DMS79 treated with DMSO at 0.1 percent for 48 hours (cell line): Measurements from ENCODE around the gene C1orf116.

Source experiments
- DNase-seq: peaks from one replicate; lab custom pipeline; 2025; lab: John Stamatoyannopoulos, UW

C1orf116 gene

DNA sequence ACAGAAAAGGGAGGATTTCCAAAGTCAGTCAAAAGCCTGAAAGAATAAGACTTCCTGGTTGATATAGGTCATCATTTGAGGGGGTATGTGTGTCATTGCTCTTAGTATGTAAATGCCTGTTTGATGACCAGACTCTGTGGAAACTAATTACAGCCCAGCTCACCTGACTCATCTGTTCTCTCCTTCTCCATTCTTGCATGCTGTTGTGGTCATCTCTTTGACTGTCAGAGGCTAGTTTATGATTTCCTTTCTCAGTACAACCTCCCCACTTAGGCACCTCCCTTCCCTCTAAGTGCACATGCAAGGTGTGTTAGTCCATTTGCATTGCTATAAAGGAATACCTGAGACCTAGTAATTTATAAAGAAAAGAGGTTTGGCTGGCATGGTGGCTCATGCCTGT, 2.4 kb upstream of the C1orf116 start:
- DNase-seq: no peak

DNA sequence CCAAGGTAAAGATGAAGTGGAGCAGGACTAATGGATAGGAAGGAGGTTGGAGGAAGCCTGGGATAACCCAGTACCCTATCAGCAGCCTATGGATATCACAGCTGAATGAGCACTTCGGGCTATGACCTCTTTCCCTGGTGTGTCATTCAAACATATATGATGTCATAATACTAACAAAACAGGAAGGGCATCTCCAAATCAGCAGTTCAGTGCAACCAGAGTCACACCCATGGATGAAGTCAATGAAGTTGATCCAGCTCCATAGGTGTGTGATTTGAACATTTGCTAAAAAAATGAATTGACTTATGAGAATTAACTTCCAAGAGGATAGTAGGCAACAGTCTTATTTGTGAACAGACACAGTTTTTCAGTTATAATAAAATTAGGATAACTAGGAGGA, 1.7 kb upstream of the C1orf116 start:
- DNase-seq: no peak

DNA sequence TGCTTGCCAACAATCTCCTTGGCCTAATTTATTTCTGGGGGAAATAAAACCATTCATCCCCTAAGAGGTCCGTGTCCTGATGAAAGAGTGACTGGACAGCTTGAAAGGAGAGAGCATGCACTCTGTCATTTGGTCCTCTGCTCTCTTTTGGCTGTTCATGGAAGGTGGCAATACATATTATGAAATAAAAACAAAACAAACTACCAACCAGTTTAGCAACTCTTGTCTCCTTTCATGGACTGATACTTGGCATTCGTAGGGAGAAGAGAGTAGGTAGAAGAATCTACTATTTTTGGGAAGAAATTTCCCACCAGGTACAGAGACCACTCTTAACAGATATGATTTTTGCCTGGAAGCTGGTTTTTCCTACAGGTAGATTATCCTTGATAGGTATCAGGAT, 746 bp upstream of the C1orf116 start:
- DNase-seq: no peak

DNA sequence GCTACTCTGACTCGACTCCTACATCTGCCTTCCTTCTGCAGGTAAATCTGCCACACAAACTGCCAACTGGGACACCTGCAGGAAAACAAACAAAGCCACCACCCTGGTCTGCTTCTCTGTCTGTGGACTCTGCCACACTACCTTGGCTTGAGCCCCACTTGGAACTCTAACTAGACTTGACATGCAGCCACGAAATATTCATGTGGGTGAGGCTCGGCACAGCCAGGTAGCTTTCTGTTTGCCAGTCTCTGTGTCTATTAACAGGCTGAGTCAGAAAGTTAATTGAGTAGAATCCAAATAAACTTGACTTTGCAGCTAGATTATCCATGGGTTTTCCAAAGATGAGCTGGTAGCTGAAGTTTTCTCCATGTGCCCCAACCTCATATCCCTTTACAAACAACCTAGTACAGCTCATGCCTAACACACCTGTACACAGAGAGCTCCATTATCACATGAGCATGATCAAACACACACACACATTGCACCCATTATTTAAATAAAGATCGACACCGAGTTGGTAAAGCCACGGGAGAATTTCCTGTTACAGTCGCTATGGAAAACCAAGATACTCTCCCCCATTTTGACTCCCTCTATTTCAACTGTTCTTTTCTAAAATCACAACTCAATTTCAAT, 808 bp downstream of the C1orf116 start:
- no peak for DNase-seq

DNA sequence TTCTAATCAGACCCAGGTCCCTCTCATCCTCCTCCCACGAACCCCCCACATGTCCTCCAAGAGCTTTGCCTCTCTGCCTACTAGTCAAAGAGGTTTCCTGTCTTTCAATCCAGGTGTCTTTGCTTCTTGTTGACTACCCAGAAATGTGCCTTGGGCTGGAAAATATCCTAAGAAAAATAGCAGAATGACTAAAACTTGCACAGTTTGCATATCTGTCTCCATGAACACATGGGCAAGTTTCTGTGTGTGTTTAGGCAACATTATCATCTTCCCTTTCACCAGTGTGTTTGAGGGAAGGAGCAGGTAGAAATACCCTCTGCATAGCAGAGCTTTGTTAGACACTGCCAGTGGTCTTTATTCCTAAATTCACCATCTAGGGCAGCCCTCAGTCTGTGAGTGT, 1.5 kb downstream of the C1orf116 start:
- no peak for DNase-seq

DNA sequence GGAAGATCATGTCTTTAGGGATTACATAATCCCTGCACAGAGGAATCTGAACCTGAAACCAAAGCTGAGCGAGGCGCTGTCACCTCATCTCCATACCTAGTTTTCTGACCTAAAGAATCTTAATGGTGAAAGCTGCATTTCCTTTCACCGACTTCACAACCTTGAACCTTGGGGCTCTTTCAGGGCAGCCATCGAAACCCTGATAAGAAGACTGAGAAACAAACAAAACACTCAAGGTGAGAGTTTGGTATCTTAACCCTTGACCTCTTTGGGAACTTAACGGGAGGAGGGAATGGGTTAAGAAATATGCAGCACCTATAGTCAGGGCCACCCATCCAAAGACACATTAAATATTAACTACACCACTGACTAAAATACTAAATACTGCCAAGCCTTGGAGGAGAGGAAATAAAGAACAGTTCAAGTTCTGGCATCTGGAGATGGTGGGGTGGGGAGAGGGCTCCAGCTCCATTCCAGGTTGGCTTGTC, 2.0 kb downstream of the C1orf116 start:
- no peak for DNase-seq

DNA sequence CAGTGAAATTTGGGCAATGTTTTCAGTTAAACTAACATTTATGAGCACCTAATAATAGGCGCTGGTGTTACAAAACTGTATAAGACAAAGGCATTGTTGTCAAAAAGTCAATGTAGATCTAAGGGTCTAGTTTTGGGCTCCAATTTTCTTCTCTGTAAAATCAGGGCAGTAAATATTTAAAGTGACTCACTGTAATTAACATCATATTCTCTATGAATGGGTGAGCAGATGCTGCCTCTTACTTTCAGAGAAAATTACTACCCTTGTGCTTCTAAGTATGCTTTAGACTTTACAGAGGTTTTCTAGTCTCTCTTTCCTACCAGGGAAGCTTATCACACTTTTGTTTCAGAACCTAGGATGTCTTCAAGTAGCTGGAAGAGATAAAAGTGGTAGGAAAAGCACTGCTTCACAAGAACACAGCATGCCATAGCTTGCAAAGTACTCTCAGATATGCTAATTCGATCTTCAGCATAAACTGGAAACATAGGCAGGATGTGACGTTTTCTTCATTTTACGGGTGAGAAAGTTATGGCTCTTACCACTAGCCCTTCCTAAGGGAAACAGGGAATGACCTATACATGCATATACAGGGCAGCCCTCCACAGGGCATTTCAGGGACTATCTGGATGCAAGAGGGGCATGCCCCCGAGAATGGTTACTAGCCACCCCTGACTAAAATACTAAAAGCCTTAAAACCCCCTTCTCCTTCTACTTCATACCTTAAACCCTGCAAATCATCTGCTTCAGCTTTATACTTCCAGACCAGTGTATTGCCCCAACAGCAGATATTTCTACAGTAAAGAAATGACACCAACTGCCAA, 2.6 kb downstream of the C1orf116 start:
- DNase-seq: peak; percentile 9

DNA sequence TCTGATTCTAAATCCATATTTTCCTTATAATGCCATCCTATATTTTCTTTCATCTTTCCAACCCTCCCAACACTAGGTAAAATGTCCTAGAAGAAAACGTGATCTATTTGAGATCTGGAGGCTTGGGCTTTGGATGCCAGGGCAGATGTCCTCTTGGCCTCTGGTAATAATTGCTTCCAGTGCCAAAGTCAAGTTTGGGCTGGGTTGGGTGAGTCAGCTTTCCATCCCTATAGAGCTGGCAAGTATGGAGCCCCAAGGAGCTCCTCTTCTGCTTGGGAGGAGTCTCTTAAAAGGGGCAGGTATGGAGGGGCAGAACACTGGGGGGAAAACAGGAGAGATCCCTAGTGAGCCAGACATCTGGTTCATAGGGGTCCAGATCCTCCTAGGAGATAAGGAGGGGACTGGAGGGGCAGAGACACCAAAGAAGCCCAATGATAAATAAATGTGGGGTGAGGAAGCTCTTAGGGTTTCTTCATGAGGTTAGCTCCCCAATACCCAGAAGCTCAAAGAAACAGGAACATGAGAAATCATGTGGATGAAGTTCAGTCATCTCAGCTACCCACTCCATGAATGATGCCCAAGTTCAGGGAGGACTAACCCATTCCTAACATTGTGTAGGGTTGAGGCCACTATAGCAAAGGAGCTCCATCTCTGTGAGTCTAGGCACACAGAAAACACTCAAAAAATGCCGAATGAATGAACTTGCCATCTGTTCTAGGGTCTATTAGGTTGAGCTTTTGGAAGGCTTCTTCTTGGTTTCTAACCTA, 3.5 kb downstream of the C1orf116 start:
- no peak for DNase-seq

DNA sequence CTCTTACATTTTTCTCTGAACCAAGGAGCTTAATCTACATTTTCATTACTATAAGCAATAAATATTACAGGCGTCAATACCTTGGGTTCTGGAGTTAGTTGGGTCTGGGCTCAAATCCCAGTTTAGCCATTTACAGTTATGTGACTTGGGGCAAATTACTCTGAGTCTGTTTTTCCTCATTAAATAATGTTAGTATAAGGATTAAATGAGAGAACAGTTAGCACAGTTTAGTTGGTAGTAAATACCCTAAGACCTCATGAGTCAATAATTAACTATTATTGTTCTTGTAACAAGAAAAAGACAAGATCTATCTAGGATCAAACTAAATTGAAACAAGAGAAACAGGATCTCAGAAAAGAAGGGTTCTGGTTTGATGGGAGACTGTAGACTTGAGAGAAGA, 4.6 kb downstream of the C1orf116 start:
- no peak for DNase-seq

DNA sequence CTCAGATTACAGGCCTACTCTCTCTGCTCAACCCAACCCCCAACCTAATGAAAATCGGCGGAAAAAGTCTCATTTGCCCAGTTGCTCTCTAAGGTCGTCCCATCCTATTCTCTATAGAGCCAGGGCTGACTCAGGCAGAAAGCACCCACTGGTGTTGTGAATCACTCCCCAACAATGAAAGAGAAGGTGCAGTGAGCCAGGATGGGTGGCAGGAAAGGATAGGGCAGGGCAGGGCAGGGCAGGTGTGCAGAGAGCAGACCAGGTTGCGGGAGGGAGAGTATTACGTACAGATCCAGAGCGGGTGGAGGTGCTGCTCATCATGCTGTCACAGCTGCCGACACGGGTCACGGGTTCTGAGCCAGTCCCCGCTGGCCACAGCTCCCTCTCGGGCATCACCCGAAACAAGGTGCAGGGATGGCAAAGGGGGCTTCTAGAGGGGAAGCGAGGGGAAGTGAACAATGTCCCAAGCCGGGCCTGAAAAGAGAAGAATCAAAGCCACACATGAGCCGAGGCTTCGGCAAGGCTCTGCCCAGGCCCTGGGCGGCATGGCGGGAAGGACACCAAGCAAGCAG, 5.3 kb downstream of the C1orf116 start:
- DNase-seq: no peak

DNA sequence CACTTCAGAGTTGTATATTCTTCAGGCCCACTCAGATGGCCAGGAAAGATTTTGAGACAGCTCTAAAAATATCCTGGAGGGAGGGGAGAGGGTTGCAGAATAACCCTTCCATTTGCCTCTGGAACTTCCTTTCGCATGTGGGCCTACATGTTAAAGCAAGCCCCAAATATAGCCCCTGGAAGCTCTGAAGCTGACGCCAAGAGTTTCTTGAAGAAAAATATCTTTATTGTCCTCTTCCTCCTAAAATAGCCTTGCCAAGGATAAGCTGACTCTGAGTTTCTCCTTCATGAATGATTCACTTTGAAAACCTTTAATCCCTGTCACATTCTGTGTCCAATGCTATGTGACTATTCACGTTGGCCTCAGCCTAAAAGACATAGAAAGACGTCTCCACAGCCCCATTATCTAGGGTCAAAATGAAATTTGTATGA, 6.4 kb downstream of the C1orf116 start:
- DNase-seq: no peak

DNA sequence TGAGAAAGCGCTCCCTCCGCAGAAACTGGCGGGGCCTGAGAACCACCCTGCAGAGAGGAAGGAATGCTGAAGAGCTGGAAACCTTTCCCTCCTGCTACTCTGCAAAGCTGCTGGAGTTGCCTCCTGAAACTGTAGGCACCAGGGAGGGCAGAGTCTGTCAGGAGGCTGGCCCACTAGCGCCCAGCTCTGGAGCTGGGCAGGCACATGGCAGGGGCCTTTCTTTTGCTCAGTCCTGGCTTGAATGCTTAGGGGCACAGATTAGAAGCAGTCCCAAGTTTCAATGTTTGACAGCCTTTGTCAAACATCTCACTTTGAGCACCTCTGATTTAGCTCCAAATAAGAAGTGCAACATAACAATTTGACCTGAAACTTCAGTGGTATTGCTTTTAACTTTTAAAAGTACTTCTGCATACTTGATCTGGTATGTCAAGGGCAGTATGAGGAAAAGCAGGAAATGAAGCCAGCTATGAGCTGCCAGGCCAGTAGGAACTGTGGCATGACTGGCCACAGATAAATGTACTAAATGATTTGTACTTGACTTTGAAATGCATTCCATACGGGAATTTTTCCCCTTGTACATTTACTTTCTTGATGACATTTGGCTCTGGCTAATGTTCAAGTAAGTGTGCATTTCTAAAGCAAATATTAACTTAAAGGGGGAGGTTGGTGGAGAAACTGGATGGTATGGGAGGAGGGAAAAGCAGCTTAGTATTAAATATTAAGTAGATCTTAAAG, 7.2 kb downstream of the C1orf116 start:
- peak; percentile 13 for DNase-seq

DNA sequence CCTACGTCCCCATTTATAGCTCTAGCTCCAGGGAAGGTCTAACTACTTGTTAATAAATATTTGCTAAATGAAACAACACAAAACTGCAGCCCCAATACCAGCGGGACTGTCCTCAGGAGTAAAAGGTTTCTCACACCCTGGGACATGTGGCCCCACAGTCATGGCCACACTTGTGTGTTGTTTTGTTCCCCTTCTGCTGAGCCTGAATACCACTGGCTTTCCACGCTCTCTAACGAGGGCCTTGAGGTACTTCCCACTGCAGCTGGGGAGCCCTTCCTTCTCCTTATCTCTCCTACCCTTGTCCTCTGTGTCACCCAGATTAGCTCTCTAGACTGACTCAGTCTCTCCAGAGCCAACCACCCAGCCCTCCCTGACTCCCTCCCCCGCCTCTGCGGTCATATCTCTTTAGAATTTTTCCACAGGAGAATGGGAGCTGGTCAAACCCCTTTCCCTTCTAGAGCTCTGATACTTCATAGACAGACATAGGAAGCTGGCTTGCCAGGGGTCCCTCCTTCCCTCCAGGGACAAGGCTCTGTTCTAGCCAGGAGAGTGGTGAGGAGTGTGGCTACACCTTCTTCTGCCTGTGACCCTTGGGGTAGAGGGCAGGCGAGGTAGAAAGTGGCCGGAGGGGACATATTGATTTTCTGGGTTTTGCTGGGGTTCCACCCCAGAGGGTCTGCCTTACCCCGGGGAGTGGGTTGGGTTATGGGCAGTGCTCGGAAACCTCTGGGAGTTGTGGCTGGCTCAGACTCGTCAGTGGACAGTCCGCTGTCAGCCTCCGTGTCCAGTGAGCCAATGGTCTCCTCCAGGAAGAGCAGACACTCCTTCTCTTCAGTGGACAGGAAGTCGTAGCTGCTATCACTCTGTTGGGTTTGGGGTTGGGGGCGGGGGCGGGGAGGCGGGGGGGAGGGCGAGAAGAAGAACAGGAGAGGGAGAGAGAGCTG, 8.1 kb downstream of the C1orf116 start:
- no peak for DNase-seq

DNA sequence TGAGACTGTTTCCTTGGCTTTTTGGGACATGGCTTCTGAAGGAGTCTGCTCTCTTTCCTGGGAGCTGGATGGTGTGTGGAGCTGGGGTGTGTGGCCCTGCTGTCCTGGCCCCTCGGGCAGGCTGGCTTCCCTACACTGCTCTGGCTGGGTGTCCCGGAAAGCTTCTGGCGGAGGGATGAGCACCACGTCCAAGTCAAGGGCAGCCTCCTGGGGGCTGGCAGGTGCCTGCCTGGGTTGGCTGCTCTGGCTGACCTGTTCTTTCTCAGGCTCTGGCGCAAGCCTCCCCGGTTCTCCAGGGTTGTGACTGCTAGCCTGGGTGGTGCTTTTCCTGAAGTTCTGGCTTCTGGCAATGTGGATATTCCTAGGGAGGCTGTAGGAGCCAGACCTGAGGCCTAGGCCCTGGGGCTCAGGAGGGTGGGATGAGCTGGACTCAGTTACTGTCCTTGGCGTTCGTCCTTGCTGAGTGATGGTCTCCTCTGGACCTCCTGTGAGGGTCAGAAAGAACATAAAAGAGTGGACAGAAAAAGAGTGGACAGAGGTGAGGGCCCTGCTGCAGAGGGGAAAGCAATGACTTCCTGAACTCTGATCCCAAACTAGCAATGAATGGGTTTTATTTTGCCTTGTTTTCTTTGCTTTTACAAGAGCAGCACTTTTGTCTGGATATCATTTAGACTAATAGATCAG, 9.4 kb downstream of the C1orf116 start:
- DNase-seq: no peak

DNA sequence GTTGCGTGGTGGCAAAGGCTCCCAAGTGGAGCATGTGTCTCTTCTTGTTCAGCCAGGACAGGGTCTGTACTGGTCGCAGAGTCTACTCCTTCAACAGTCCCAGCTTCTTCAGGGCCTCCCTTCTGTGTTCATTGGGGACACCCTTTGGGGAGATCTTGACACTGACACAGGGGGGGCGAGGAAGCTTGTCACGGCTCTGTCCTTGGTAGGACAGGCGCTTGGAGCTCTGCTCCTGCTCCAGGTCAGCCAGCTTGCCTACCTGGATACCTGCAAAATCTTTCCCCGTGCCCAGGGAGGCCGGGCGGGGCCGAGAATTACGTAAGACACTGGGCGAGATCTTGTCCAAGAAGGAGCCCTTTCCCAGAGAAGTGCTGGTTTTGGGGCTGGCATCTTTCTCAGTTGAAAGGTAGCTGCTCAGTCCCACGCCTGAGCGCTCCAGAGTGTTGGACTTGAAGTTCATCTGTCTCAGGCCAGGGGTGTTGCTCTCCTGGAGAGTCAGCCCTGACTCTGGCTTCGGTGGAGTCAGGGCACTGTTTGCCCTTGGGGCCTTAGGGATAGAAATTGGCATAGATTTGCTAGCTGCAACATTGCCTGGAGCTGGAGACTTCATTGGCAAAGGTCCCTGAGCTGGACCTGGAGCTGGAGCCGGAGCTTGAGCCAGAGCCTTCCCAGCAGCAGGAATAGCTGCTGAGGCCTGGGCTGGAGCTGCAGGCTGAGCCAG, 10.5 kb downstream of the C1orf116 start:
- no peak for DNase-seq

DNA sequence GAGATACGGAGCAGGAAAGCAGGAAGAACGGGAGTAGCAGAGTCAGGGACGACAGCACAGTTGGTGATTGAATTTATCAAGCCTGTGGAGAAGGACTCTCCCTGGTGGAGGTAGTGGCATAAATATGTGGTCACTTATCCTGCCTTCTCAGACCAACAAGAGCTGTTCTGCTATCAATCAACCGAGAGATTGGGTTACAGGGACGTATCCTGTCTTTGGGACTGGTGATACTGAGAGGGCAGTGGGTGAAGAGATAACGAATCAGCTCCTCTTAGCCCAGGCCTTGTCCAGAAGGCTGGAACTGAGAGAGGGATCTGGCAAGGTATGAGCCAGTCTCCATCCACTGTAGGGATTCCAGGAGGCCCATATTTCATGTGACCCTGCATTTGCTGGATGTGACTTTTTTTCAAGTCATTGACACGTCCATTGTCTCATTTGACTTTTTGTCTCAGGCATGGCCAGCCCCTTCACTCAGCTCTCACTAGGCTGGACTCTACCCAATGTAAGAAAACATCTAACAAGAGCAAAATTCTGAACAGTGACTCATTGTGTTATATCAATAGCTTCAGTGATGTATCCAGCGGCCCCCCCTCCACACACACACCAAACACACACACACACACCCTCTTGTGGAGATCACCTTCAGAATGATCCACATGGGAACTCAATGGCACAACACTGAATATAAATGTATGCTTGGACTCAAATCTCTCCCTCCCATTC, 11.3 kb downstream of the C1orf116 start:
- no peak for DNase-seq

DNA sequence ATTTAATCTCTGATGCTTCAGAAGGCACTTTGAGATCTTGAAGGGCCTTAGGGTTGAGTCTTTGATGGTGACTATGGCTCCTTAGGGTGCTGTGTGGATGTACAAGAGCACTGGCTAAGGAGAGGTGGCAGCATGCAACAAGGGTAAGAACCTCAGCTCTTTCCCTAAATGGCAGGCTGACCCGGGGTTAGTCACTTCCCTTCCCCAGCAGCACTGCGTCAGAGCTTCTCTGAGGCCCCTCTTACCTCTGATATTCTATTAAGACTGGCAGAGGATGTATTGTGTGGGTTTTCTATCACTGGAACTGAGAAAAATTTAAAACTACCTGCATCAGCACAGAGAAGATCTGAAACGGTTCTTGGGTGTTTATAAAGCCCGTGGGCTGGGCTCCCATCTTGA, 11.8 kb downstream of the C1orf116 start:
- DNase-seq: no peak

DNA sequence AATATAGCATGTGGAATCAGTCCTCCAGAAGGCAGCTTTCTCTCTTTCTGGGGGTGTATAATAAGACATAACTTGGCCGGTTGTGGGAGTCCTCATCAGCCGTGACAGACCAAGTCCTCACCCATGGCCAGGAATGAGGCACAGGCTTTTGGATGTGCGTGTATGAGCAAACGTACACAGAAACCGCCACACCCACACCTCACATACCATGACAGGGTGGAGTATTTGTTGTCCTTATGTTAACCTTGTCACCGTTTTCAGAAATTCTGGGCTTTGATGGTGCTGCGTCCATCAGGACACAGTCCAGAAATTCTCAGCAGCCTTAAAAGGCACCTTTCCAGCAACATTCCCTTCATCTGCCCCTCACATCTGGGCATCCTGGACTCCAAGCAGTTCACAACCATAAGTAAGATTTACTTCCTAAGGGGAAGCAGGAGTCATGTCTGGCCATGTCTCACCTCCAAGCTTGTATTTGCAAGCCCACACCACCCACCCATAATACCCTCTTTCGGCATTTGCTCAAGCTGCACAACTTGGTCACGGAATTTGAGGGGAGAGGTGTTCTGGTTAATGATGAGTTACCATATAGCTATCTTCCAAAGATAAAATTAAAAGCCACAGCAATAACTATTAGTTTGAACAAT, 12.4 kb downstream of the C1orf116 start:
- no peak for DNase-seq
